CD4-positive, alpha-beta T cell treated with Interleukin-12 subunit alpha and Interleukin-12 subunit beta, for 1 hour (primary cell): ENCODE data around the gene CRTC3.

Experiments used
- DNase-seq: peaks from one replicate; pipeline ENCODE4 v3.0.0-alpha.2; 2020

CRTC3 gene

DNA sequence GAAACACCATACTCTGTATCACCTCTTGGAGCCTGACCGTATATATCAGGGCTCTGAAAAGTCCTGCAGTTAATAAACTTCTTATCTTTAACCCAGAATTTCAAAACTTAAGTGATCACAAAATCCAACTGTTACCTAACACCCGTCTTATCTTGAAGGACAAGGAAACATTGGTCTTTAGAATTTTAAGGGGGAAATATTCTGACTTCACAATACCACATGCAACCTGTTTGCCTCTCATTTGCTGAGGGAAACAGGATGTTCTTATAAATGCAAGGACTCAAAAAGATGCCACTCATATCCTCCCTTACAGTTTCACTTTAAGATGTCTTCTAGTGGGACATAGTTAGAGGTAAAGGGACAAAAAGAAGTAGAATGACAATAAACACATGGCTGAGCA is 67.9 kb downstream of the CRTC3 start:
- peak; percentile 46 for DNase-seq

DNA sequence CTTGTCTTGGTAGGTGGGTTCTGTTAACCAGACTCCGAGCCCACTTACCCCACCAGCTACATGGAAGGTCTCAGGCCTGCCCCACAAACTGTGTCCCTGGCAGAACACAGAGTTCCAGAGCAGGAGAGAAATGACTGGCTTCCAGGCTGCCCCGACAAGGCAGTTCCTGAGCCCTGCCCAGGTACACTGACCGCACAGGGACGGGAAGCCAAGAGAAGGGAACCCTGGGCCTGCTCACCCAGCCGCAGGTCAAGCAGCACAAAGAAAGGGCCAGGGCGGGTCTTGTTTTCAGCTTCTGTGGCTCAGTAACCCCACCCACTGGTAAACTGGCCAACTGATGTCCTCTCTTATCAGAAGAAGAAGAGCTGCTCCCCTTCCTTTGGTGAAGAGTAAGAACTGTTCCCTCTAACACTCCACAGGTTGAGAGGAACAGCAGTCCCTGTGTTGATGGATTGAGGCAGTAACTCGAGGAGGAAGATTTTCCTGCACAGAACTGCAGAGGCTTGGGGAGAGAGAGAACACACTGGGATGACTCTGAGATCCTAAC is 68.4 kb downstream of the CRTC3 start:
- DNase-seq: peak; percentile 26

DNA sequence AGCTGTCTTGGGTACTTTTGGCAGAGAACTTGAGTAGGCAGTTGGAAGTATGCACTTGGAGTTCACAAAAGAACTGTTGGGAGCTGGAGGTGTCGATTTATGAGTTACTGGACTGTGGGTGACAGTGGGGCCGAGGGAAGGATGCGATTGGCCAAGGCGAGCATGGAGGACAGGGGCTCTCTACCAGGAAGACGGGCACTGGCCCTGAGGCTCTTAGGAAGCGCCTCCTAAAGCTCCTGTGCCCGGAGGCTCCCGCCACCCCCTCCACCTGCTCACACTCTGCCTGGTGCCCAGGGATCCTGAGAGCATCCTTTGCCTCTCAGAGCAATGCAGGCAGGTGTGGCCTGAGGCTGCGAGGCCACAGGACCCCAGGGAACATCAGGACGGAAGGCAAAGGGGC is 69.0 kb downstream of the CRTC3 start:
- DNase-seq: no peak

DNA sequence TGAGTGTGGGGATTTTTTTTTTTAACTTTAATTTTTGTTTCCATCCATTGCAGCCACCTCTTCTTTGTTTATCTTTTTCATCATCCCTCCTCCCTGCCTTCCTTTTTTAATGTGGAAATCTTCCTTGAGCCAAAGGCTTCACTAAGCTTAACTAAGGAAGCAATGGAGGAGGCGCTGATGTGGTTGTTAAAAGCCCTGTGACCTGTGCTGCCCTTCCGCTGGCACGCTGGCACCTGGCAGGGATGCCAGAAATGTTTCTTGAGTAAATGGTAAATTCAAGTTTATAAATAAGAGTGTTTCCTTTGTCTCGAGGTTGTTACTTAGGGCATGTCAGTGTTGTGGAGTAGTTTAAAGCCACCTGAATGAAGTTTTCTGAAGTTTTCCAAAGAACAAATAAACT is 69.4 kb downstream of the CRTC3 start:
- no peak for DNase-seq

DNA sequence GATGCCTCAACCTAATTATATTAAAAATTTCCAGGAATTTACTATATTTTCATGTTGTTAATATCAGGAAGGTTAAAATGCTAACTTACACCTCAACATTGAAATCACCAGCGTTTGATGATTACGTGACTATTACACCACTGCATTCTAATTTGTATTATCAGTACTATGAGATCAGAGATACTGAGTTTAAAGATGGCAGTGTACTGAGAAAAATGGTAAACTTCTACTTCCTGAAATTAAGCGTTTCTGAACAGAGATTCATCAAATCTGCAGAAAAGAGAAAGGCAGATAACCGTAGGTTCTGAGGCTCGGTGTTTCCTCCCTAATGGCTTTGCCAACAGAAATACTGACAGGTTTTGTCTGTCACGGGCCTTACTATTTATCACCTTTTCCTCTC is 69.9 kb downstream of the CRTC3 start:
- no peak for DNase-seq

DNA sequence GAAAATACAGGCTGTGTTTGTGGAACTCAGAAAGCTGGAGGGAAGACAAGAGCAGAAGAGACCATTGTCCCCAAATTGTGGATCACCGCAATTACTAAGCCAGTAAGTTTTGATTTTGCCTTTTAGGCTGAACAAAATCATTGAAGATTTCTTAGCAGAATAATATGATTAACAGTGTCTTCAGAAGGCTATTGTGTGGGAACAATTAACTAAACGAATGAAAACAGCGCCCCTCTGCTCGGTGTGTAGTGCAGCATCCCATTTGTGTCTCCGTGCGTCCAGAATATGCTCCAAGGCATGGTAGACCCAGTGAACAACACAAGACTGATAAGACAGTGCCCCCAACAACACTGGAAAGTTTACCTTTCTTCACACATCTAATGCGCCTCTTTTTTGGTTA is 71.2 kb downstream of the CRTC3 start:
- no peak for DNase-seq

DNA sequence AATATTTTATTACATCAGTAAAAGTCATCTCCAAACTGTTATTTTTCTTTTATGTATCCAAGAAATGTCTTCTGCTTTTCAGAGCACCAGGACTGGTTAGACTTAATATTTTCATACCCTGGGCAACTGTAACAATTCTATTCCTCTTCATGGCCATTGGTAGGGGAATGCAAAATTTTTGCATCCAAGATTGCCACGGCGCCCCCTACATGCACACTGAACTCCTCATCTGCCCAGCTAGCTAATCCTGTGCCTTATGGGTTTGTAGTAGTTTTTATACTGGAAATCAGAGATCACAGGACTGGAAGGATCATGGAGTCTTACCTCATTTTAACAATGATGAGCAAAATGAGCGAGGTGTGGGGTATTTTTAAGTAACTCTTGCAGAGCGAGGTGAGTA is 74.2 kb downstream of the CRTC3 start:
- DNase-seq: peak; percentile 59

DNA sequence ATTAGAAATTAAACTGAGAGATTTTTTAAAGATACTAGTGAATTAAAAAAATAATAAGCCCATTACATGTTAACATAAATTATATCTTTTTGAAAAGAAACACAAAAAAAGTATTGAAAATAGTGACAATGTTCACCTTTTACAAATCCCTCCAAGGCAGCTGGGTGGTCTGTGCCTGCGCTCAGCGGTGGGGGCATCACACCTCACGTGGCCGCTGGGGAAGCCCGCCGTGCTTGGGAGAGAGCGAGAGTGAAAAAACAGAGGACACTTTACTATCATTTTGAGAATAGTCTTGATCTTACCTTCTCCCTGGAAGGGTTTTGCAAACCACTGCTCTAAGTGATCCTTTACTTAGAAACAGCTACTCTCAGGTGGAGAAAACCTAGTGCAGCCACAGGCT is 76.9 kb downstream of the CRTC3 start:
- DNase-seq: no peak

DNA sequence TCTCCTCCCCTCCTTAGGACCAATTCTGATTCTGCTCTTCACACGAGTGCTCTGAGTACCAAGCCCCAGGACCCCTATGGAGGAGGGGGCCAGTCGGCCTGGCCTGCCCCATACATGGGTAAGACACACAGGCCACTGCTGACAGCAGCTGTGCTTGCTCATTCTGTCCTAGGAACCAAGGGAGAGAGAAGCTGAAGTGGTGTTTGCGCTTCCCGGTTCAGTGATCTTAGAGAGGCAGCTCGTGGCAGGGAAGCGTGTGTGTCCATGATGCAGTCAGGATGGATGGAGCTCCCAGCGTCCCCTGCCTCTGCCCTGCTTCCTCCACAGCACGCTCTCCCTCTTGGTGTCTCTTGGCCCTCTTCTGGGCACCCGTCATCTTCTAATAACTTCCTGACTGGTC is 77.6 kb downstream of the CRTC3 start:
- no peak for DNase-seq

DNA sequence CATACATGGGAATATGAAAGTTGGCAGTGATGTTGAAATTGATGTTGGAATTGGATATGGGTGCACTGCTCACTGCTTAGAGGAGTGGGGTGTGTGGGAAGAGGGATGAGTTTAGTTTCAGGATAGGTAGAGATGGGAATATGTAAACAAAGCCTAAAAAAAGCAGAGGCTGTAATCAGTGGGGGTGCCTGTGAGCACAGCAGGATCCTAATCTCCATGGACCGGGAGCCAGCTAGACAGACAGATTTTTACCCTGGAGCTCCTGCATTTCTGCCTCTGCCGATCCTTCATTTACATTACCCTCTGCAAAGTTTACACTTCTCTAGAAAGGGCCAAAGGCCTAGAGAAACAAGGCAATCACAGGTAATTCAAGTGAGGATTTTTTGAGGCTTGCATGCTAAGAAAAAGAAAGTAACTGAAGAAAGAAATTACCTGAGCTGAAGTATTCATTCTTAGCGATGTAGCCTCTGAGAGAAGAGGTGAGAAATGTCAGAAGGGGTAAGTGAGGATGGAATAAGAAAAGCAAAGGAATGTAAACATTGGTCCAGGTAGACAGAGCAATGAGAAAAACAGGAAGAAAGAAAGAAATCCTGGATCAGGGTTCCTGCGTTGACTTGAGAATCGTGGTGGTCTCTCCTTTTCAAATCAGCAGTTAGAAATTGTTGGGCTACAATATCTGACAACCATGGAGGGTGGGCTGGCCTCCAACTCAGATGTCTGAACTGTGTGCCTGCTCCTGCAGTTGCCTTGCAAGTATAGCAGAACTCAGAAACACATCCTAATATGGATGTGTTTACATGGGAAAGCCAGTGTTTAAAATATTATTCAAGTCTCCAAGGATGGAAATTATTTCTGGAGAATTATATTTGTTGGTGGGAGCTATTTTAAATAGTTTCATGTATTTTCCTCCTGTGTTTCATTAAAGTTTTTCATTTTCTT is 79.8 kb downstream of the CRTC3 start:
- no peak for DNase-seq

DNA sequence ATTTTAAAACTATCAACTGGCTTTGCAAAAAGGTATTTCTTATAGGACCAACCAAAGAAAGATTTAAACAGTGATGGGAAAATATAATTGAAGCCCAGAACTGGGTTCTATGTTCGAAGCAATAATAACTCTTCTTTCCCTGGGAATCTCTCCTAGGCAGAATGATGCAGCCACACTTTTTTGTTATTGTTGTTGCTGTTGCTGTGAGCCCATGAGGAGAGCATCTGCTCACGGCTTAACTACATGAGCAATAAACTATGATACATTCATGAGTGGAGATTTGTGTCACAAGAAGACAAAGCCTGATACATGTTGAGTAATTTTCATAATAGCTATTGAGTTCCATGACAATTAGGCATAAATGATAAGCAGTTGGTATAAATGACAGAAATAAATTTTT is 80.5 kb downstream of the CRTC3 start:
- DNase-seq: no peak

DNA sequence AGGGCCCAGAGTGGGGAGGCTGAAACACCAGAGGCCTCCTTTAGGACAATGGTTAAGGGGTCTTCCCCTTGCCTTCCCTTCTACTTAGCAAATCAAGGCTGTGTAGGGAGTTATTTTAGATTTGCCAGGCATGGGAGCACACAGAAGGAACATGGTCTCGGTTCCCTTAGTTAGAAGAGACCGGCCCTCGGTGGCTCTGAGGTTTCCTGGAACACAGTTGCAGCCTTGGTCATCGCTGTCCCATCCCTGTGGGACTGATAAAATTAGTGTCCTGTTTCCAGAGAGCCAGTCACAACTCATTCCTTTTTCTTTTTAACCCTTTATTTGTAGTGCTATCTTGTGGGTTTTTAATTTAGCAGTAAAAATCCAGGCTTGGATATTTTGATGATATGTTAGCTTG is 81.4 kb downstream of the CRTC3 start:
- no peak for DNase-seq

DNA sequence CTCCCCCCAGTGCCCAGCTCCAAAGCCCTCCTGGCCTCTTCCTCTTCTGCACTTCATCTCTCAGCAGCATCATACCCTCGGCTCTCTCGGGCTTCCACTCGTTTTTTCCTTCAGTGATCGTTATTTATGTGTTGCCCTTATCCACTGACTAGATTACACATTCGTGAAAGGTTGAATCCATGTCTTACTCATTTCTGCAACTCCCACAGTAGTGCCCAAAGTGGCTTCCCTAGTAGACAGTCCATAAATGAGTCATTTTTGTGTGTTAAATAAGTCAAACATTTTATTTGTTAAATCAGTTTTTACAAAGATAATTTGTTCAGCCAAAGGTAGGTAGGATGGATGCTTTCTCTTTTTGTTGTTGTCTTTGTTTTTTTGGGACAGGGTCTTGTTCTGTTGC is 87.4 kb downstream of the CRTC3 start:
- no peak for DNase-seq

DNA sequence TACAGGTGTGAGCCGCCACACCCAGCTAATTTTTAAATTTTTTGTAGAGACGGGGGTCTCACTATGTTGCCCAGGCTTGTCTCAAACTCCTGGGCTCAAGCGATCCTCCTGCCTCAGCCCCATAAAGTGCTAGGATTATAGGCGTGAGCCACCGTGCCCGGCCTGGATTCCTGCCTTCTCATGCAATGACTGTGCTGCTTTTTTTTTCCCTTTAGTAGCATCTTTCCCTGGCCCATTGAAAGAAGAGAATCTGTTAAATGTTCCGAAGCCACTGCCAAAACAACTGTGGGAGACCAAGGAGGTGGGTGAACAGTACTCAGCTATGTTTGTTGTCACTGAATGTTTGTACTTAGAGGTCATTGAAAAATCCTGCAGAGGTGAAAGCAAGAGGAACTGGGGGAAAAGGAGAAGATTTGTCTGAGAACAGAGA is 88.0 kb downstream of the CRTC3 start:
- DNase-seq: no peak

DNA sequence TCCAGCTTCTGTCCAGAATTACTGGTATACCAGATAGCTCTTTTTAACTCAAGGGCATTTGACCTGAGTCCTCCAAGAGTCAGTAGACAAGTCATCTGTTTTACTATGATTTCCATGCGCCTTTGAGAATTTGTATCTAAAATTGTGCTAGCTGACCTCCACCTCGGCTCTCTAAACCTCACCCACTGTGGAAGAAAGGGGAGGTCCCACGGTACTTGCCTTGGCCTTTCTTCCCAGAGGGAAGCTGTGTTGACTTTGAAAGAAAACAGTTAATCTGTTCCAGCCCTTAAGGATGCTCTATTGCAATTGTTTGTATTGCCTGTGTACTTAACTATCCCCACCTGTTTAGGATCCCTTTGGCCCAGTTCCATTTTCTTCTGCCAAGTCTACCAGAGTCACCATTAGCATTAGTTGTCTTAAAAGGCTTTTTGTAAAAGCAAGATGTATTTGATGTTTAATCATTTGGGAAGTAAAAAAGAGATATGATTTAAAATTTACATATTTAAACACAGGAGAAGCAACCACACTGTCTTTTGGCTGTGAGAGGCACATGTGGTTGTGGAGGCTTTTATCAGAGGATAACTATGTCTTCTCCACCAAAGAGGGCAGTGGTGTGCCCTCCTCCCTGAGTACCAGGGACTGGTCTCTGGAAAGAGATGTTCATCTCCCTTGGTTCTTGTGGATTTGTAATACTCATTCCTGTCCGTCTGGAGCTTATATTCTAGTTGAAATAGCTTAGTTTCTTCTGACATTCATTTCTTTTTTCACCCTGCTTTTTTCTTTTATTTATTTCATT is 88.8 kb downstream of the CRTC3 start:
- no peak for DNase-seq

DNA sequence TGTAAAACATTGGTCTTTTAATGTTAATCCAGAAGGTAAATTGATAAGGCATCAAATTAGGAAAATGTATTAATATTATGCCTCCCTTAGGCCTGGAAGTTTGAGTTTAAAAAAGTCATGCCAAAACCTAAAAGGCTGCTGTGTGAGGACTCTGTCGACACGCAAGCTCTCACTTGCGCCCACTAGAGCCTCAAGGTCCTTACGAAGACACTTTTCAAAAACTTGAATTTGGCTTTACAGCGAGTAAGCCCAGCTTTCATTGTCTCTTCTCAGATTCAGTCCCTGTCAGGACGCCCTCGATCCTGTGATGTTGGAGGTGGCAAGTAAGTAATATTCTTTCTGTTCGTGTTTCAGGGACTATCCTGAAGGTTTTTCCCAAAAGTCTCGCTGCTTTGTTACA is 89.7 kb downstream of the CRTC3 start:
- DNase-seq: peak; percentile 16

DNA sequence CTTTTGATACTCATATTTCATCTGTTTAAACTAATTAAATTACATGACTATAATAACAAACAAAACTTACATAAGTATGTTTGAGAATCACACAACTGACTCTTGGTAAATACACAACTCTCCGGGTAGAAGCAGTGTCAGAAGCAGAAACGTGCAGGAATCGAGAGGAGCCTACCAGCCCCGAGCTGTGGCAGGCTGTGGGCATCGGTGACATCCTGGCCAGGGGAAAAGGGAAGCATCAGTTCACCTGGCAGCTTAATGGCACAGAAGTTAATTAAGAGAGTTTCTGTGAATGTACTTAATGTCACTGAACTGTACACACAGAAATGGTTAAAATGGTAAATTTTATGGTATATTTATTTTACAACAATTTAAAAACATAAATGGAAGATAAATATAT is 90.2 kb downstream of the CRTC3 start:
- DNase-seq: no peak

DNA sequence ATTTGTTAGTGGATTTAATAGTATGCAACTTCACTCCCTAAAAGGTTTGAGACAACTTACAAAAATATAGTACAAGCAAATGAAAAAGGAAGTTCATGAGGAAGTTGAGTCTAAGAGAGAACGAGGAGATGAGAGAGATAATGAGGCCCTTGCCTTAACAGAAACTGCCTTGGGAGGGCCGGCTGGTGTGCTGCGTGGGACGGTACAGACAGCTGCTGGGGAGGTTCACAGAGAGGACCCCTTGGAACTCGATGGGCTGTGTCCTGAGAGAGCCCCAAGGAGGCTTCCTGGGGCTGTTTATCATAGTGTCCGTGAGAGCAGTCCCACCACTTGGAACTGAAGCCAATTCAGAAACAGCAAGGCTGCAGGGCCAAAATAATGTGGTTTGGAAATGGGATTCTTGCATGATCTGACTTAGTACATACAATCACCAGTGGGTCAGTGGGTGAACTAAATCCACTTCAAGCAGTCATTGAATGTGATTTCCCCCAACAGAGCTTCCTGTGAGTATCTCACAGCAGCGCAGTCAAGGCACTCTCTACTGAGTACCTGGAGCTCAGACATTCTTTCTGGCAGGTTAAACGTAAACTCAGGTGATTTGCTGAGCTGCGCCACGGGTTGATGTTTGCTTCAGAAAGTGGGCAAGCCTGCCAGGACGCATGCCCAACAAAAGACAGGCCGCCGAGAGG is 90.8 kb downstream of the CRTC3 start:
- peak; percentile 27 for DNase-seq

DNA sequence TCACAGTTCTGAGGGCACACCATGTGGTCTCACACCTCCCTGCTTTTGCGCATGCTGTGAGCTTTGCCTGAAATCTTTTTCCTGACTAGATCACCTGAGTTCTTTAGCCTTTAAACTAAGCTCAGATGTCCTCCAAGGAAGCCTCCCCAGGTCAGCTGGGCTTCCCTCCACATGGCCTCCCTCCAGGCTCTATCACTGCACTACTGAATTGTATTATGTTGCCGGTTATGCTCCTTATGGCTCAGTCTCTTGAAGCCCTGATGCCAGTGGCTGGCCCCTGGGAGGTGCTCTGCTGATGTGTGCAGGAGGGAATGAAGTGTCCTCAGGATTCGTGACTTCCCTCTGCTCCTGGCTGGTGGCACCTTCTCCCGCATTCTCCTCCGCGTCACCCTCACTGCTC is 94.1 kb downstream of the CRTC3 start:
- DNase-seq: no peak

DNA sequence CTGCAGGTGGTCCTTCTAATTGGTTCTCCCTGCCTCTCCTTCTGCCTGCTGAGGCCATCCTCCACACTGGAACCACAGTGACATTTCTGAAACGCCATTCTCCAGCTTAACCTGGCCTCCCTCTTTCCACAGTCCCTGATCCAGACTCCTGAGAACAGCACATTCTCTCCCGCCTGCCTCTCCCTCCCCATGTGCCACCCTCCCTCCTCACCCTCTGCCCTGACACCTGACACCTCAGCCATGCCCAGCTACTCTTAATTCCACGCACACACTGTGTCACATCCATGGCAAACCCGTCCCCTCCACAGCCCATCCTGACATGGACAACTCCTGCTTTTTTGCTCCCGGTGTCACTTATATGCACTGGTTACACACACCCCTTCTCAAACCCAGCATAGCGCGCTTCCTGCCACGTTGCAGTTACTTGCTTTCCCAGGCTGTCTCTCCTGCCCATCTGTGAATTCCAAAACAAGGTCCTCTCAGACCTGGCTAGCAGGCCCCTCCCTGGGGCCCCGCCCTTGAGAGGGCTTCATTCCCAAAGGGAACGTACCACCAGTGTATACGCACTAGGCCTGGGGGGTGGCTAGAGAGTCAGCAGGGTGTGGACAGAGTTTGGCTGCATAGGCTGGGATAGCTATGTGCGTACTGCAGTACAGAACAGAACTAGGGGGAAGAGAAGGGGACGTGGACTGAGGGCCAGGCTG is 94.7 kb downstream of the CRTC3 start:
- DNase-seq: no peak

DNA sequence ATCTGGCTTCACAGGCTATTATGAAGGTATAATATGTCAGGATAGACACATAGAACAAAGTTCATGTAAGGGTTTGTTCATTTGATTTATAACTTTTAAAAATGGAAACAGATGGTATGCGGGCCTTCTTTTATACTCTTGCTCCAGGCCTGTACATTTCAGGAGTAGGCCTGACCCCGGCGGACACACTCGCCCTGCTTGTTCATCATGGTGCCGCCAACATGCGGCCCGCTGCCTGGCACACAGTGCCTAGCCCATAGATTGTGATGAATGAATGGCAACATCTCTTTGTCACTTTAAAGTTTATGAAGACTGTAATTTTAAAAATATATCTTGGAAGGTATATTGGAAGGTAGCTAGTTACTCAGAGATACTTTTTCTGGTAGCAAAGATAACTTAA is 95.3 kb downstream of the CRTC3 start:
- no peak for DNase-seq

DNA sequence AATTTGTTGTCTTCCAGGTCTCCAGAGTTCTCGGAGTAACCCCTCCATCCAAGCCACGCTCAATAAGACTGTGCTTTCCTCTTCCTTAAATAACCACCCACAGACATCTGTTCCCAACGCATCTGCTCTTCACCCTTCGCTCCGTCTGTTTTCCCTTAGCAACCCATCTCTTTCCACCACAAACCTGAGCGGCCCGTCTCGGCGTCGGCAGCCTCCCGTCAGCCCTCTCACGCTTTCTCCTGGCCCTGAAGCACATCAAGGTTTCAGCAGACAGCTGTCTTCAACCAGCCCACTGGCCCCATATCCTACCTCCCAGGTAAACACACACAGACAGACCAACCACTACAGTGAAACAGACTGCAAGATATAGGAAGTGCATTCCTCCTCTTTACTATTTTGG is 99.5 kb downstream of the CRTC3 start:
- no peak for DNase-seq

DNA sequence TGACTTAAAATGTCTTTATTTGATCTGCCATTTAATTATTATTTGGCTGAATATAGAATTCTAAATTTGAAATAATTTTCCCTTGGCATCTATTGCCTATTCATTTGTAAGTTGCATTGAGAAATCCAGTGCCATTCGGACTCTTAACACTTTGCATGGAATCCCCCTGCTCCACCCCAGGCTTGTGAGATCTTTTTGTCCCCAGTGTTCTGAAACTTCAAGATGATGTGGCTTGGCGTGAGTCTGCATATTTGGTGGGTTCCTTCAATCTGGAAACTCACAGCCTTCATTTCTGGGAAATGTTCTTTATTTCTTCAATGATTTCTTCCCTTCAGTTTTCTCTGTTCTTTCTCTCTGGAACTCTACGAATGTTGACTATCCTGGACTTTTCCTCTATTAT is 103.6 kb downstream of the CRTC3 start:
- no peak for DNase-seq
